C4-2B (cell line): ENCODE results near the gene ALPG.
"Not testable (repeated sequence)": the region's sequence is repeated elsewhere in the genome, so short reads cannot be mapped to it uniquely, and the experiment has no call there.

Source experiments
- H3K27ac ChIP-seq: fragments of 450-650 bp; 2 replicates; pipeline ENCODE4 v1.5.1; 2017
- CTCF ChIP-seq: fragments of 450-650 bp; conservative IDR thresholded peaks from 2 replicates; pipeline ENCODE4 v1.5.1; 2017; ENCODE audit warnings: mild to moderate bottlenecking
- ZFX ChIP-seq: fragments of 450-650 bp; IDR thresholded peaks from 2 replicates; pipeline ENCODE4 v1.6.1; 2017

Gene ALPG

GRCh38 chr2:232418466-232419244, 12.0 kb downstream of the ALPG start:
- H3K27ac ChIP-seq: no peak overlapping the region
- TF ChIP-seq CTCF (no peak), ZFX (no peak)

- TF ChIP-seq CTCF: no peak
- no peak for TF ChIP-seq ZFX
- H3K27ac ChIP-seq: no peak overlapping the region
These were observed 12.8 kb downstream of the ALPG start for GRCh38 chr2:232419245-232420072.

GRCh38 chr2:232420073-232420454, 13.4 kb downstream of the ALPG start:
- TF ChIP-seq ZFX: no peak
- TF ChIP-seq CTCF: no peak
- H3K27ac ChIP-seq: no peak overlapping the region

- TF ChIP-seq CTCF (no peak; the same call in none of the 2 replicates), ZFX (no peak)
- H3K27ac ChIP-seq: no peak overlapping the region; the same call in 1 of the 2 replicates
These were observed 14.0 kb downstream of the ALPG start for GRCh38 chr2:232420463-232421188.

- TF ChIP-seq ZFX: no peak
- no peak for TF ChIP-seq CTCF
- no peak overlapping the region; the same call in 1 of the 2 replicates for H3K27ac ChIP-seq
These were observed 14.6 kb downstream of the ALPG start for GRCh38 chr2:232421189-232421785.

- TF ChIP-seq ZFX (no peak), CTCF (no peak)
- no peak overlapping the region for H3K27ac ChIP-seq
These were observed 15.4 kb downstream of the ALPG start for GRCh38 chr2:232422051-232422450.

- H3K27ac ChIP-seq: not testable (repeated sequence)
These were observed 16.4 kb downstream of the ALPG start for GRCh38 chr2:232422996-232423395.

GRCh38 chr2:232423407-232423806, 16.8 kb downstream of the ALPG start:
- H3K27ac ChIP-seq: not testable (repeated sequence)
